Activated naive CD8-positive, alpha-beta T cell treated with anti-CD3 and anti-CD28 coated beads for 36 hours (primary cell): Measurements from ENCODE around the gene SERPINB6. TPM values are rescaled to one million over a fixed set of nuclear protein-coding genes. Genes with fewer than 3 reads are reported as not detected.
"Not testable (repeated sequence)": the region's sequence is repeated elsewhere in the genome, so short reads cannot be mapped to it uniquely, and the experiment has no call there.

Source experiments
- DNase-seq: peaks from one replicate; pipeline ENCODE4 v3.0.0; 2021
- H3K27ac Mint-ChIP-seq: one replicate; pipeline ENCODE4 v1.8.0; 2022; ENCODE audit warnings: mild to moderate bottlenecking, moderate library complexity, mixed read lengths
- H3K27me3 Mint-ChIP-seq: one replicate; pipeline ENCODE4 v1.8.0; 2022; ENCODE audit warnings: mild to moderate bottlenecking, mixed read lengths
- H3K36me3 Mint-ChIP-seq: one replicate; pipeline ENCODE4 v1.8.0; 2021; ENCODE audit warnings: mild to moderate bottlenecking, mixed read lengths
- H3K4me1 Mint-ChIP-seq: one replicate; pipeline ENCODE4 v1.8.0; 2021; ENCODE audit warnings: mixed read lengths
- H3K4me3 Mint-ChIP-seq: one replicate; pipeline ENCODE4 v1.8.0; 2022; ENCODE audit warnings: mild to moderate bottlenecking, moderate library complexity, mixed read lengths
- H3K9me3 Mint-ChIP-seq: one replicate; pipeline ENCODE4 v1.8.0; 2022; ENCODE audit warnings: mixed read lengths
- total RNA-seq, 2 experiments: library from RNA; stranded (reverse); gene quantifications; one replicate each; pipeline ENCODE4 v1.2.3, GENCODE V29; 2021

The SERPINB6 gene
- total RNA-seq, 2 experiments from 2014 or later, result 54.9 to 56.0 TPM

DNA sequence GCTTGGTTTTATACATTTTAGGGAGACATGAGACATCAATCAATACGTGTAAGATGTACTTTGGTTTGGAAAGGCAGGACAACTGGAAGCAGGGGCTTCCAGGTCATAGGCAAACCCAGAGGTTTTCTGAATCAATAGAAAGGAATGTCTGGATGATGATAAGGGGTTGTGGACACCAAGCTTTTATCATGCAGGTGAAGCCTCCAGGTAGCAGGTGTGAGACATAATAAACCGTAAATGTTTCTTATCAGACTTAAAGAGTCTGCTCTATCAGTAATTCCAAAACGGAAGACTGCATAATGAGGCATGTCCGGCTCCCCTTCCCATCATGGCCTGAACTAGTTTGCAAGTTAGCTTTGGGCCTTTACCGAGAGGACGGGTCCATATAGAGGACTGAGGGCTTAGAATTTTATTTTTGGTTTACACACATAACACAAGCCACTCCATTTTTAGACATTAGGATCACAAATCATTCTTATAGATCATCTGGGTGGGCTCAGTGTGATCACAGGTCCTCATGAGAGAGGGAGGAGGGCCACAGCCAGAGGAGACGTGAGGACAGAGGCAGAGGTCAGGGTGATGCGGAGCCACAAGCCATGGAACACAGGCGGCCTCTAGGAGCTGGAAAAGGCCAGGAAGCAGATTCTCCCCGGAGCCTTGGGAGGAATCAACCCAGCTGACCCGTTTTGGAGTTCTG lies 57.6 kb downstream of the SERPINB6 start:
- H3K4me1 Mint-ChIP-seq, result peaks cover 29% of the 10 kb centered on the region
- H3K4me3 Mint-ChIP-seq, result no peak overlapping the region
- H3K27me3 Mint-ChIP-seq, result no peaks in the 10 kb centered on the region
- no peaks in the 10 kb centered on the region for H3K36me3 Mint-ChIP-seq
- no peaks in the 10 kb centered on the region for H3K9me3 Mint-ChIP-seq
- H3K27ac Mint-ChIP-seq, result no peak overlapping the region
- DNase-seq, result no peak

- no peak overlapping the region for H3K4me3 Mint-ChIP-seq
- no peak overlapping the region for H3K27ac Mint-ChIP-seq
- H3K36me3 Mint-ChIP-seq, result peaks cover 3% of the 10 kb centered on the region
- H3K9me3 Mint-ChIP-seq, result no peaks in the 10 kb centered on the region
- H3K27me3 Mint-ChIP-seq, result no peaks in the 10 kb centered on the region
- no peak for DNase-seq
- H3K4me1 Mint-ChIP-seq, result peaks cover 41% of the 10 kb centered on the region
These were observed 60.2 kb downstream of the SERPINB6 start for GRCh38 chr6:2911171-2911570.

- Mint-ChIP-seq H3K9me3 (no peaks in the 10 kb centered on the region), H3K4me1 (peaks cover 47% of the 10 kb centered on the region), H3K27ac (peak overlapping the region; percentile 52), H3K4me3 (no peak overlapping the region), H3K27me3 (no peaks in the 10 kb centered on the region), H3K36me3 (peaks cover 3% of the 10 kb centered on the region)
- peak; percentile 51 for DNase-seq
These were observed 61.6 kb downstream of the SERPINB6 start for GRCh38 chr6:2909718-2910117.

- not testable (repeated sequence) for H3K27ac Mint-ChIP-seq, DNase-seq, H3K9me3 Mint-ChIP-seq, H3K36me3 Mint-ChIP-seq, H3K27me3 Mint-ChIP-seq, H3K4me3 Mint-ChIP-seq
- H3K4me1 Mint-ChIP-seq, result peaks cover 49% of the 10 kb centered on the region
These were observed 62.2 kb downstream of the SERPINB6 start for GRCh38 chr6:2909051-2909606.

DNA sequence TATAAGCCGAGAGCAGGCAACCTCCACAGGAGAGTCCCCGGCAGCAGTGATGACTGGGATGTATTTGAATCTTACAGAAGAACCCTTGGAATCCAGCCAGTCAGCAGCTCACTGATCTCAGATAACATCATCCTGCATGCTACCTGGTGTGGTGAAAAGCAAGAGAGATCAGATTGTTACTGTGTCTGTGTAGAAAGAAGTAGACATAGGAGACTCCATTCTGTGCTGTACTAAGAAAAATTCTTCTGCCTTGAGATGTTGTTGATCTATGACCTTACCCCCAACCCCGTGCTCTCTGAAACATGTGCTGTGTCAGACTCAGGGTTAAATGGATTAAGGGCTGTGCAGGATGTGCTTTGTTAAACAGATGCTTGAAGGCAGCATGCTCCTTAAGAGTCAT lies 62.9 kb downstream of the SERPINB6 start:
- not testable (repeated sequence) for H3K4me3 Mint-ChIP-seq, H3K27ac Mint-ChIP-seq, DNase-seq, H3K27me3 Mint-ChIP-seq, H3K9me3 Mint-ChIP-seq, H3K36me3 Mint-ChIP-seq
- H3K4me1 Mint-ChIP-seq, result peaks cover 49% of the 10 kb centered on the region

GRCh38 chr6:2903411-2904185 lies 67.8 kb downstream of the SERPINB6 start:
- peaks cover 42% of the 10 kb centered on the region for H3K36me3 Mint-ChIP-seq
- not testable (repeated sequence) for H3K27ac Mint-ChIP-seq, H3K9me3 Mint-ChIP-seq, DNase-seq, H3K27me3 Mint-ChIP-seq
- peak overlapping the region; percentile 98 for H3K4me3 Mint-ChIP-seq
- peaks cover 57% of the 10 kb centered on the region for H3K4me1 Mint-ChIP-seq

DNA sequence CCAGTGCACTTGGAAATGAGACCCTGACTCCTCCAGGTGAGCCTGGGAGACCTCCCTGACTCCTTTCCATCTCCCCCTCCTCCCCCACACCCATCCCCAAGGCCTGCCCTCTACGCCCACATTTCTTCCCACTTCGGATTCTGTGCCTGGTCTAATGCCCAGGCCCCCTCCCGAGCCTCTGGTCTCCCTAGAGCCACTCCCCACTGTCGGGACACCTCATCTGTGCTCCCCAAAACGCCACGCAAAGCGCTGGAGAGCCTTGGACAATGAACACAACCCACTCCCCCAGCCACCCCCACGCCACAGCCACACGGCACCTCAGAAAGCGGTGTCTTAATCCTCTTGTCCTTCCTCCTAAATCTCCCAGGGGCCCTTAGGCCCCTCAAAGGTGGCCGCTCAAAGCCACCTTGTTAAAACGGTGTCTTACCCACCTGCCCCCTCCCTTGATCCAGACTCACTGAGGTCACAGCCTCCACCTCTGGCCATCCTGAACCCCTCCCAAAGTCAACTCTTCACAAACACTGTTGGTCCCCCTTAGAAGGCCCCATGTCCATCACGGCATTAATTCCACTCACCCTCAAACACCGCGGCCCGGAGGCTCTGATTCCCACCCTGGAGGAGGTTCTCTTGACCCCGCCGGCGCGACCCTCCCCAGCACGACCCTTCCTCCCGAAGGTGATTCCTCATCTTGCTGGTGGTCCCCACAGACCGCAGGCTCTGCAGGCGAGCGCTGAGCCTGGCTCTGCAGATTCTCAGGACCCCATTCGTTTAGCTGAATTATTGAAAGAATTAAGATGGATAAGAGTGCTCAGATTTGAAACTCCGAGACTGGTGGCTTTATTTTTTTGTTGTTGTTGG lies 69.5 kb downstream of the SERPINB6 start:
- Mint-ChIP-seq H3K4me1 (peaks cover 55% of the 10 kb centered on the region), H3K36me3 (peaks cover 57% of the 10 kb centered on the region), H3K27ac (peak overlapping the region; percentile 93), H3K4me3 (peak overlapping the region; percentile 98)
- H3K27me3 Mint-ChIP-seq, H3K9me3 Mint-ChIP-seq, DNase-seq: not testable (repeated sequence)

DNA sequence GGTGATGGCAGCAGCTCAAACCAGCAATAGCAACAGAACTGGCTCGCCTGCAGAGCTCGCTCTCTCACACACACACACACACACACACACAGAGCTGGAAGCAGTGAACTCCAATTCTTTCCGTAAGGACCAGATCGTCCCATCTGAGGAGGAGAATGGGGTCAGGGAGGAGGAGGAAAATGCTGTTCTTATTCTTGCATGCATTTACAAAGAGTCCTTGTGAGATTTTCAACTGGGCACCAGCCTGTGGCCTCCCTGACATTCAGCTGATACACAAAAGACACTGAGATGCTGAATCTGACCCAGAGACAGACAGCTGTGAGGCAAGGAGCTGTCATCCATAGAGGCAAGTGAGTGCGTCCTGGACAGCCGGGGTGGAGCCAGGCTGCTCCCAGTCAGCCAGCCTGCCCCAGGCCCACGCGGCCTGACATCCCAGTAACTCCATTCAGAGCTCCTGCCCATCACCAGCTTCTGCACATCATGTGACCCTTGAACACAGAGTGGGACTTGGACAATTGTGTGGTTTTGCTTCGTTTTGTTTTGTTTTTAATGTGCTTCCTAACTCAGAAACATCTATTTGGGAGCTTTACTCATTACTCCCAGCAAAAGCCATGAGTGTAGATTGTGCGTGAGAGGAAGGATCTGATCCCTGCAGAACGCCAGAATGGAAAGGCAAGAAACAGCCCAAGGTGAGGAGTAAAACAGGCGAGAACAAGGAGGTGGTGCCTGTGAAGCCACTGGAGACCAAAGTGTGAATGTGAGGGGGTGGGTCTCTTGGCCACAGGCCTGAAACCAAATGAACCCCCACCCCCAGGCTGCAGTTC lies 70.3 kb downstream of the SERPINB6 start:
- peaks cover 7% of the 10 kb centered on the region for H3K9me3 Mint-ChIP-seq
- peak overlapping the region; percentile 93 for H3K27ac Mint-ChIP-seq
- peaks cover 48% of the 10 kb centered on the region for H3K4me1 Mint-ChIP-seq
- no peaks in the 10 kb centered on the region for H3K27me3 Mint-ChIP-seq
- DNase-seq, result no peak
- peak overlapping the region; percentile 98 for H3K4me3 Mint-ChIP-seq
- peaks cover 61% of the 10 kb centered on the region for H3K36me3 Mint-ChIP-seq

DNA sequence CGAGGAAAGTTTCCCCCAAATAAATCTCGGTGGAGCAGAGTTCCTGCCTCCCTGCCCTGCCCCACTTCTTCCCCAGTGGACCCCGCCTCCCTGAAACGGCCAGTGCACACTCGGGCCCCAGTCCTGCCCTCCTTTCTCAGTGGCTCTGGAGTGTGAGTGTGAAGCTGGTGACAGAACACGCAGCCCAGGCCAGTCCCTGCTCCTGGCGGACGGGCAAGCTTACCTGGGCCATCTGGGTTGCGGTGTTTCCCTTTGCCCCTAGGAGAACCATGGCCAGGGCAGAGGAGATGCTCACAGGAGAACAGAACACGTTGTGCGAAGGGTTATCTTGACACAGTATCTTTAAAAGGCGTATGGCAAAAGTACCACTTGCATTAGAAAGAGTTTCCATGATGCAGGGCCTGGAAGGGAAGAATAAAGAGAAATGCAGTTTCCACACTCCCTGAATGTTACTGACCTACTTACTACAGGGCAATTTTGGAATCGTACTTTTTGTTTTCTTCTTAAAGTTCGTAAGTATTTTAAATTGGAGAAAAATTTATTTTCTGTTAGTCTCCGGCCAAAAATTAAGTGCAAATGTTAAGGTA lies 71.1 kb downstream of the SERPINB6 start:
- peaks cover 44% of the 10 kb centered on the region for H3K4me1 Mint-ChIP-seq
- H3K9me3 Mint-ChIP-seq, result peaks cover 7% of the 10 kb centered on the region

GRCh38 chr6:2899596-2899995 lies 71.8 kb downstream of the SERPINB6 start:
- H3K36me3 Mint-ChIP-seq, result peaks cover 70% of the 10 kb centered on the region
- H3K4me1 Mint-ChIP-seq, result peaks cover 48% of the 10 kb centered on the region
- H3K27me3 Mint-ChIP-seq, result no peaks in the 10 kb centered on the region
- peak overlapping the region; percentile 98 for H3K4me3 Mint-ChIP-seq
- H3K9me3 Mint-ChIP-seq, result peaks cover 7% of the 10 kb centered on the region
- DNase-seq, result peak; percentile 62
- peak overlapping the region; percentile 93 for H3K27ac Mint-ChIP-seq

More for the DNA sequence above, 71.1 kb downstream of the SERPINB6 start:
- Mint-ChIP-seq H3K27ac (peak overlapping the region; percentile 93), H3K27me3 (no peaks in the 10 kb centered on the region), H3K4me3 (peak overlapping the region; percentile 98), H3K36me3 (peaks cover 63% of the 10 kb centered on the region)
- no peak for DNase-seq

Other genes with a start within 250 kb of the SERPINB6 start
- gene MYLK4, start 220.6 kb downstream of the SERPINB6 start, total RNA-seq, result under 1 TPM; 0.10 to 0.21 TPM
- gene WRNIP1, start 206.2 kb downstream of the SERPINB6 start, total RNA-seq, result 10 to 100 TPM; 47.6 to 47.8 TPM
- 10 to 100 TPM; 38.1 to 44.7 TPM for gene SERPINB1, start 129.7 kb downstream of the SERPINB6 start, total RNA-seq
- 10 to 100 TPM; 51.3 to 51.4 TPM for gene SERPINB9, start 68.3 kb downstream of the SERPINB6 start, total RNA-seq
- 10 to 100 TPM; 12.8 to 13.7 TPM for gene NQO2, start 28.3 kb upstream of the SERPINB6 start, total RNA-seq
- gene RIPK1, start 96.9 kb upstream of the SERPINB6 start, total RNA-seq, result 10 to 100 TPM; 13.8 to 15.5 TPM
- gene BPHL, start 147.1 kb upstream of the SERPINB6 start, total RNA-seq, result 10 to 100 TPM in 1 of 2 experiments, 1 to 10 TPM in 1; 9.3 to 11.2 TPM
- 1 to 10 TPM; 1.8 to 2.0 TPM for gene TUBB2A, start 186.0 kb upstream of the SERPINB6 start, total RNA-seq